T-cell (primary cell): Measurements from ENCODE around the gene ZGRF1. TPM values are rescaled to one million over a fixed set of nuclear protein-coding genes. Genes with fewer than 3 reads are reported as not detected.
"Not testable (repeated sequence)": the region's sequence is repeated elsewhere in the genome, so short reads cannot be mapped to it uniquely, and the experiment has no call there.

Source experiments
- ATAC-seq, 4 experiments: fragments of 200-7000 bp in 3 of 4; fragments of 150-1000 bp in 1 of 4; cut with Tn5 transposase; replicated peaks in 1 of 4; 1 replicate in 3 of 4; 2 replicates in 1 of 4; pipeline ENCODE4 v1.10.0; 2021; ENCODE audit warnings: moderate library complexity in 3 of 4, mild to moderate bottlenecking in 2 of 4, moderate number of reproducible peaks in 1 of 4
- CTCF ChIA-PET, 2 donors: fragments of 300-600 bp; sonication (Branson Sonifier 250); formaldehyde crosslinking; loops; one replicate each; lab custom pipeline; 2022; ENCODE audit warnings: antibody characterized with exemption in 2 of 2; lab: Charles Lee
- POLR2A ChIA-PET, 2 donors: fragments of 300-600 bp; sonication (Branson Sonifier 250); formaldehyde crosslinking; loops; one replicate each; lab custom pipeline; 2022; ENCODE audit warnings: antibody characterized with exemption in 2 of 2; lab: Charles Lee
- DNase-seq, 35 experiments: peaks; one replicate each; pipeline versions ENCODE4 v3.0.0 to v3.0.0-alpha.2; 2013 to 2023
- H3K27ac ChIP-seq: one replicate; pipeline ENCODE4 v1.5.1; 2013; ENCODE audit warnings: low read length
- H3K27me3 ChIP-seq, 2 experiments: replicated peaks in 1 of 2; 1 replicate in 1 of 2; 2 replicates in 1 of 2; pipeline versions ENCODE4 v1.6.1 to v1.7.0; 2013; ENCODE audit warnings: low read length in 1 of 2, mixed read lengths in 1 of 2; ENCODE audit not compliant: control insufficient read depth in 2 of 2, insufficient read depth in 2 of 2; ENCODE audit errors: extremely low read depth in 1 of 2
- H3K36me3 ChIP-seq, 2 donors: 1 replicate in 1 of 2; 2 replicates in 1 of 2; pipeline versions ENCODE4 v1.6.1 to v1.7.0; 2013; ENCODE audit warnings: low read length in 1 of 2; ENCODE audit not compliant: control insufficient read depth in 2 of 2, insufficient read depth in 1 of 2; ENCODE audit errors: extremely low read depth in 1 of 2
- H3K4me1 ChIP-seq, 2 experiments: 1 replicate in 1 of 2; 2 replicates in 1 of 2; pipeline versions ENCODE4 v1.6.1 to v1.7.0; 2013; ENCODE audit warnings: low read length in 2 of 2, mixed read lengths in 1 of 2; ENCODE audit not compliant: insufficient read depth in 2 of 2, control insufficient read depth in 1 of 2; ENCODE audit errors: extremely low read depth in 1 of 2
- H3K4me3 ChIP-seq, 2 donors: 1 replicate in 1 of 2; 2 replicates in 1 of 2; pipeline versions ENCODE4 v1.5.1 to v1.7.0; 2013; ENCODE audit warnings: mild to moderate bottlenecking in 2 of 2, low read length in 1 of 2, moderate library complexity in 1 of 2; ENCODE audit not compliant: control insufficient read depth in 1 of 2; ENCODE audit errors: extremely low read depth in 1 of 2
- H3K9me3 ChIP-seq: 2 replicates; pipeline ENCODE4 v1.7.0; 2013
- H3K27ac Mint-ChIP-seq, 2 donors: one replicate each; pipeline ENCODE4 v1.8.0; 2020 to 2021; ENCODE audit warnings: mild to moderate bottlenecking in 2 of 2, mixed read lengths in 2 of 2
- H3K27me3 Mint-ChIP-seq, 2 donors: one replicate each; pipeline ENCODE4 v1.8.0; 2021 to 2022; ENCODE audit warnings: mixed read lengths in 2 of 2
- H3K36me3 Mint-ChIP-seq: one replicate; pipeline ENCODE4 v1.8.0; 2021; ENCODE audit warnings: mixed read lengths
- H3K4me1 Mint-ChIP-seq, 3 donors: one replicate each; pipeline ENCODE4 v1.8.0; 2020 to 2022; ENCODE audit warnings: mixed read lengths in 3 of 3, mild to moderate bottlenecking in 1 of 3
- H3K4me3 Mint-ChIP-seq, 3 donors: one replicate each; pipeline ENCODE4 v1.8.0; 2020 to 2022; ENCODE audit warnings: mild to moderate bottlenecking in 3 of 3, mixed read lengths in 3 of 3, moderate library complexity in 3 of 3
- H3K9me3 Mint-ChIP-seq, 3 donors: one replicate each; pipeline ENCODE4 v1.8.0; 2020 to 2022; ENCODE audit warnings: mixed read lengths in 3 of 3
- WGBS: methylation state at CpG from one replicate; pipeline ENCODE4 v1.1.5; 2013; ENCODE audit warnings: missing lambda C conversion rate; ENCODE audit not compliant: insufficient coverage; 5-methylcytosine and 5-hydroxymethylcytosine counted together
- total RNA-seq, 35 experiments: library from RNA in 6 of 35; stranded (reverse) in 6 of 35; fragments of 120-200 nt in 1 of 35; gene quantifications; one replicate each; pipeline versions ENCODE4 v1.2.1 to v1.2.4 and lab custom pipeline; 2013 to 2026

ZGRF1 gene
- total RNA-seq, 5 donors from 2014 or later (not counting 1 experiment from before 2014, with no cell fraction given), result 7.0 to 11.1 (median 7.9) TPM

DNA sequence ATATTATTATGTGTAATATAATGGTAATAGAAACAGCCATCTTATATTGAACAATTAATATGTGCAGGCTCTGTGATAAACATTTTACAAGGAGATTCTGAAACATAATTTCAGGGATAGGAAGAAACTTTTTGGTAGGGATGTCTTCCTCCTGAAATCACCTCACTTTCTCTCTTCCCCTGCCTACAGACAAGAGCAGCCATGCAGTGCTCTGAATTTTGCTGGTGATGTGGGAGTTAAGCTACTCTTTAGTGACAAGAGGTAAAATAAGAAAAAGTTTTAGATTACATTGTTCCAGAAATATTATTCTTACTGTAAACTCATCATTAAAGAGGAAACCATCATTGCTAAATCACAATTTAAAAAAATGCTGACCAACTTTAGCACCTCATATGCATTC is 36.4 kb upstream of the ZGRF1 start:
- no peaks in the 10 kb centered on the region for H3K36me3 ChIP-seq
- Mint-ChIP-seq H3K27me3 (no peaks in the 10 kb centered on the region), H3K9me3 (no peaks in the 10 kb centered on the region), H3K36me3 (peaks cover 3% of the 10 kb centered on the region), H3K27ac (no peak overlapping the region), H3K4me1 (no peaks in the 10 kb centered on the region), H3K4me3 (no peak overlapping the region)
- ATAC-seq (no peak), DNase-seq (no peak)
- CTCF ChIA-PET, result no interaction called here
- H3K9me3 ChIP-seq, result no peaks in the 10 kb centered on the region
- H3K4me3 ChIP-seq, result no peak overlapping the region
- H3K27ac ChIP-seq, result no peak overlapping the region
- H3K4me1 ChIP-seq, result no peaks in the 10 kb centered on the region
- POLR2A ChIA-PET, result no interaction called here
- H3K27me3 ChIP-seq, result no peaks in the 10 kb centered on the region

DNA sequence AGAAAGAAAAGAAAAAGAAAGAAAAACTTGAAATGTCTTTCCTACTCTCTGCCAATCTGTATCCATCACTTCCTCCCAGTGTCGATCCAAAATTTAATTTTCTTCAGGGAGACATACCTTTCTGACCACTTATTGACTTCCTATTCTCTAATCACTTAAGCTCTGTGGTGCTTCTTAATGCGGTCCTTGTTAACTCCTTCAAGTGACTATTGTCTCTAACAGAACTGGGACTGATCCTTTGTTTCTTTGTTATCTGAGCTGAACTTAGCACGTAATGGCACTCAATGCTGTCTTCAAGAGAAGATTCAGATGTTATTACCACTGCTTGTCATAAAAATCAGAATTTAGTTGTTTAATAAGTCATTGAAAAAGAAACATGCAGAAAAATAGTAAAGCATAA is 31.4 kb upstream of the ZGRF1 start:
- Histone ChIP-seq H3K9me3 (no peaks in the 10 kb centered on the region), H3K27ac (no peak overlapping the region), H3K4me3 (no peak overlapping the region), H3K36me3 (no peaks in the 10 kb centered on the region), H3K27me3 (no peaks in the 10 kb centered on the region), H3K4me1 (no peaks in the 10 kb centered on the region)
- Mint-ChIP-seq H3K9me3 (no peaks in the 10 kb centered on the region), H3K4me3 (no peak overlapping the region), H3K27me3 (no peaks in the 10 kb centered on the region), H3K36me3 (peaks cover 6% of the 10 kb centered on the region), H3K27ac (no peak overlapping the region), H3K4me1 (no peaks in the 10 kb centered on the region)
- 100% methylated on average over 2 of the region's 3 CpGs for WGBS
- DNase-seq (no peak), ATAC-seq (no peak)
- ChIA-PET CTCF (no interaction called here), POLR2A (no interaction called here)

DNA sequence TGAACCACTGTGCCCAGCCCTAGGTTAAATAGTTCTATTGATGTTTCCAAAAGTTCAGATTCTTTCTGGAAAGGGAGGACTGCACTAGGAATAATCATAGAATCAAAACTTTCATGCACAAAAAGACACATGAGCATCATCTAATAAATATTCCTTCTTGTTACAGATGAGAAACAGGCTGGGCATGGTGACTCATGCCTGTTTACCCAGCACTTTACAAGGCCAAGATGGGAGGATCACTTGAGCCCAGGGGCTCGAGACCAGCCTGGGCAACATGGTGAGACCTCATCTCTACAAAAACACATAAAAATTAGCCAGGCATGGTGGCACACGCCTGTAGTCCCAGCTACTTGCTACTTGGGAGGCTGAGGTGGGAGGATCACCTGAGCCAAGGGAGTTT is 27.9 kb upstream of the ZGRF1 start:
- no peaks in the 10 kb centered on the region for H3K4me1 ChIP-seq
- H3K36me3 ChIP-seq, result no peaks in the 10 kb centered on the region
- WGBS, result no CpG with 5 or more reads among the region's 2 CpGs
- H3K4me3 ChIP-seq, result no peak overlapping the region
- ChIA-PET CTCF (no interaction called here), POLR2A (no interaction called here)
- no peaks in the 10 kb centered on the region for H3K9me3 Mint-ChIP-seq
- H3K4me3 Mint-ChIP-seq, result no peak overlapping the region
- no peak overlapping the region for H3K27ac Mint-ChIP-seq
- DNase-seq, result no peak
- H3K27ac ChIP-seq, result no peak overlapping the region
- no peaks in the 10 kb centered on the region for H3K27me3 Mint-ChIP-seq
- no peak for ATAC-seq
- H3K36me3 Mint-ChIP-seq, result peaks cover 7% of the 10 kb centered on the region
- H3K27me3 ChIP-seq, result no peaks in the 10 kb centered on the region
- H3K4me1 Mint-ChIP-seq, result no peaks in the 10 kb centered on the region
- no peaks in the 10 kb centered on the region for H3K9me3 ChIP-seq

DNA sequence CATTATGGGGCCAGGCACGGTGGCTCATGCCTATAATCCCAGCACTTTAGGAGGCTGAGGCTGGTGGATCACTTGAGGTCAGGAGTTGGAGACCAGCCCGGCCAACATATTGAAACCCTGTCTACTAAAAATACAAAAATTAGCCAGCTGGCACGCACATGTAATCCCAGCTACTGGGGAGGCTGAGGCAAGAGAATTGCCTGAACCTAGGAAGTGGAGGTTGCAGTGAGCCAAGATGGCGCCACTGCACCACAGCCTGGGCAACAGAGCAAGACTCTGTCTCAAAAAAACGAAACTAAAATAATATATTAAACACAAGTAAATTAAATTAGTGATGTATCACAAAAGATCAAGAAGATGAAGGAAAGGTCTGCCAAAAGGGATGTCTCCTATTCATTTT is 19.4 kb upstream of the ZGRF1 start:
- H3K4me3 ChIP-seq, H3K27ac ChIP-seq, H3K27me3 Mint-ChIP-seq, H3K27me3 ChIP-seq, H3K4me1 ChIP-seq, H3K9me3 ChIP-seq, ATAC-seq, H3K27ac Mint-ChIP-seq, DNase-seq, POLR2A ChIA-PET, H3K4me1 Mint-ChIP-seq, H3K4me3 Mint-ChIP-seq, H3K9me3 Mint-ChIP-seq: not testable (repeated sequence)
- WGBS, result no CpG with 5 or more reads among the region's 5 CpGs
- CTCF ChIA-PET, result interaction anchor here in 1 of 2 donors (1.3 kb wide), 1 partner anchor 110 kb away, joined by 3 read pairs; no protein-coding TSS in a partner anchor
- peaks cover 39% of the 10 kb centered on the region for H3K36me3 Mint-ChIP-seq
- H3K36me3 ChIP-seq, result peaks cover 3 to 50% of the 10 kb centered on the region in 2 donors

DNA sequence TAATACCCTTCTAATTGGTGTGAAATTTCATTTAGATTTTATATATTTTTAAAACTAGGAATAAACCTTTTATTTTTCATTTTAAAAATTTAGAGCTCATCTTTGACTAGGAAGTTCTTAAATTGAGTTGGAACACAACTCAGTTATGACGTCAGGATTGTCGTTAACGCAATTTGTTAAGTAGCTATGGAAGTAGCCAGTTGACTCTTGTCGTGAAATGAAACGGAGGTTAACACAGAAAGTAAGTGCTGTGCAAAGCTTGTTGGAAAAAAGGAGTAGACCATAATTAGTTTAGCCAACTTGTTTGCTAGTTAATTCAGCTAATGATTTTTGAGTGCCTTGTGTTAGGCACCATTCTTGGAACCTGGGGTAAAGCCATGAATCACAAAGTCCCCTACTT is 18.6 kb upstream of the ZGRF1 start:
- ATAC-seq, result no peak
- Histone ChIP-seq H3K4me3 (no peak overlapping the region), H3K36me3 (peaks cover 3 to 56% of the 10 kb centered on the region in 2 donors), H3K4me1 (no peaks in the 10 kb centered on the region), H3K27me3 (no peaks in the 10 kb centered on the region), H3K27ac (no peak overlapping the region), H3K9me3 (no peaks in the 10 kb centered on the region)
- Mint-ChIP-seq H3K36me3 (peaks cover 40% of the 10 kb centered on the region), H3K4me3 (no peak overlapping the region), H3K9me3 (no peaks in the 10 kb centered on the region), H3K4me1 (no peaks in the 10 kb centered on the region), H3K27me3 (no peaks in the 10 kb centered on the region), H3K27ac (no peak overlapping the region)
- DNase-seq, result no peak
- CTCF ChIA-PET, result interaction anchor here in 1 of 2 donors (0.6 kb wide), 1 partner anchor 110 kb away, joined by 3 read pairs; no protein-coding TSS in a partner anchor
- POLR2A ChIA-PET, result interaction anchor here in 1 of 2 donors (0.7 kb wide), 2 partner anchors 12 to 384 kb away, joined by 3 to 4 read pairs; no protein-coding TSS in a partner anchor
- WGBS, result 100% methylated on average over 5 of the region's 5 CpGs

DNA sequence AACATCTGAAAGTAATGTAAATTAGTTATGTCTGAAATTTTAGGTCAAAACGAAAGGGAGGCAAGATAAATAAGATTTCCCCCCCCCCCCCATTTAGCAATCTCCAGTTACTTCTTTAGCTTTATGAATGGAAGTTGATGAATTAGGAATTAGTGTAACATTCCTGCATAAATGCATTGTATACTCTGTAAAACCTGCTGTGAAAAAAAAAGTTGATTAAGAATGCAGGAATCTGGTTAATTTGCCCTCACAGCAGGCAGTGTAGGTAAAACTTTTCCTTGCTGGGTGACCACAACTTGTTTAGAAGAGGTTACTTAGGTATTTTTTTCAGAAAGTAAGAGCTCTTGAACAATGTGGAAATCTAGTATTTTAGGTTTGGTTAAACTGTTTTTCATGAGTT is 15.5 kb upstream of the ZGRF1 start:
- ChIA-PET CTCF (no interaction called here), POLR2A (interaction anchor here in 1 of 2 donors (0.7 kb wide), 1 partner anchor 59 kb away, joined by 4 read pairs; no protein-coding TSS in a partner anchor)
- Mint-ChIP-seq H3K4me1 (no peaks in the 10 kb centered on the region), H3K27me3 (no peaks in the 10 kb centered on the region), H3K4me3 (no peak overlapping the region), H3K36me3 (peaks cover 35% of the 10 kb centered on the region), H3K9me3 (no peaks in the 10 kb centered on the region), H3K27ac (no peak overlapping the region)
- Histone ChIP-seq H3K36me3 (peaks cover 0 to 65% of the 10 kb centered on the region in 2 donors), H3K4me3 (no peak overlapping the region), H3K27me3 (no peaks in the 10 kb centered on the region), H3K9me3 (no peaks in the 10 kb centered on the region), H3K27ac (no peak overlapping the region), H3K4me1 (no peaks in the 10 kb centered on the region)
- no peak for ATAC-seq
- no CpG with 5 or more reads among the region's 1 CpG for WGBS
- no peak for DNase-seq

DNA sequence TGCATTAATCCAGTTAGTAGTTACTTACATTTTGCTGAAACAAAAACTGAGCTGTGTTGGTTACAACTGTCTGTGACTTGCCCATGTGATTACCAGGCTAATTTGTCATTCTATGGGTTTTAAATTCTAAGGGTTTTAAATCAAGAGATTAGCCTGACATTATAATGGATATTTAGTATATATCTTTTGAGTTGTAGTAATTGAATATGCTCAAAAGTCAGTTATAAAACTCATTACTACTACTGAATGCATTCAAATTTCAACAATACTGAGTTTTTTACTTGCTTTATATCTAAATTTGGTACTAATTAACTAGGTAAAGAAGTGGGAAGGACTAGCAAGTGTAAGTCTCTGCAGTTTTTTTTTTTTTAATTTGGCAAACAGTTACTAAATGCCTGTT is 14.9 kb upstream of the ZGRF1 start:
- Mint-ChIP-seq H3K9me3 (no peaks in the 10 kb centered on the region), H3K4me1 (no peaks in the 10 kb centered on the region), H3K27ac (no peak overlapping the region), H3K27me3 (no peaks in the 10 kb centered on the region), H3K4me3 (no peak overlapping the region), H3K36me3 (peaks cover 40% of the 10 kb centered on the region)
- Histone ChIP-seq H3K4me3 (no peak overlapping the region), H3K4me1 (no peaks in the 10 kb centered on the region), H3K27ac (no peak overlapping the region), H3K36me3 (peaks cover 0 to 71% of the 10 kb centered on the region in 2 donors), H3K27me3 (no peaks in the 10 kb centered on the region), H3K9me3 (no peaks in the 10 kb centered on the region)
- ATAC-seq (no peak), DNase-seq (no peak)
- POLR2A ChIA-PET, result interaction anchor here in 1 of 2 donors (0.7 kb wide), 1 partner anchor 59 kb away, joined by 4 read pairs; no protein-coding TSS in a partner anchor
- CTCF ChIA-PET, result no interaction called here
